Endothelial cell of umbilical vein (primary cell): ENCODE data around the gene ERBB4. TPM values are rescaled to one million over a fixed set of nuclear protein-coding genes. Genes with fewer than 3 reads are reported as not detected.

Source experiments
- Bru-seq: library from RNA; stranded (reverse); fragments of 400-500 nt; gene quantifications from one replicate; lab custom pipeline; 2021; lab: Mats Ljungman, UMichigan
- BruChase-seq, 2 experiments: library from RNA; stranded (reverse); fragments of 400-500 nt; gene quantifications; one replicate each; lab custom pipeline; 2021; lab: Mats Ljungman, UMichigan
- BruUV-seq: library from RNA; stranded (reverse); fragments of 400-500 nt; replicated peaks from 2 replicates; lab custom pipeline; 2021; lab: Mats Ljungman, UMichigan
- CTCF ChIA-PET: fragments of 300-600, 350-600 bp; sonication (Branson Sonifier 250); formaldehyde crosslinking; loops from one replicate; lab custom pipeline; 2021; ENCODE audit warnings: antibody characterized with exemption, inconsistent platforms; lab: Charles Lee
- POLR2A ChIA-PET: fragments of 300-600, 350-600 bp; sonication (Branson Sonifier 250); formaldehyde crosslinking; loops from one replicate; lab custom pipeline; 2021; ENCODE audit warnings: antibody characterized with exemption, inconsistent platforms; lab: Charles Lee
- DNase-seq: peaks from one replicate; pipeline ENCODE4 v3.0.0-alpha.2; 2011; ENCODE audit warnings: low read depth, low spot score
- FAIRE-seq: peaks from 2 replicates; lab custom pipeline; 2011; peaks lifted over from hg19 to GRCh38; lab: Jason Lieb, UNC
- H2AFZ ChIP-seq: 2 replicates; pipeline ENCODE4 v1.6.0; 2012; ENCODE audit warnings: low read depth, low read length, control low read depth, inconsistent platforms
- H3K27ac ChIP-seq: 2 replicates; pipeline ENCODE4 v1.5.1; 2011; ENCODE audit warnings: low read depth, mild to moderate bottlenecking, control low read depth, low read length, moderate library complexity; ENCODE audit not compliant: insufficient read depth
- H3K27me3 ChIP-seq, 2 experiments: 2 replicates each; pipeline versions ENCODE4 v1.6.0 to v1.6.1; 2011; ENCODE audit warnings: low read length in 2 of 2, mixed read lengths in 1 of 2; ENCODE audit not compliant: control insufficient read depth in 2 of 2, insufficient read depth in 2 of 2
- H3K36me3 ChIP-seq, 2 experiments: 2 replicates in 1 of 2; 3 replicates in 1 of 2; pipeline ENCODE4 v1.5.1; 2011; ENCODE audit warnings: low read length in 2 of 2, mild to moderate bottlenecking in 1 of 2, moderate library complexity in 1 of 2; ENCODE audit not compliant: control insufficient read depth in 2 of 2, insufficient read depth in 2 of 2; ENCODE audit errors: extremely low read depth in 1 of 2
- H3K4me1 ChIP-seq: 3 replicates; pipeline ENCODE4 v1.5.1; 2011; ENCODE audit warnings: mild to moderate bottlenecking, low read length; ENCODE audit not compliant: control insufficient read depth, insufficient read depth; ENCODE audit errors: extremely low read depth
- H3K4me2 ChIP-seq: 2 replicates; pipeline ENCODE4 v1.6.1; 2011; ENCODE audit warnings: low read length, control low read depth, mixed read lengths; ENCODE audit not compliant: insufficient read depth
- H3K4me3 ChIP-seq, 3 experiments: fragments of 200-600 bp in 1 of 3; sonication (generic), shearing (Covaris generic) in 1 of 3; replicated peaks in 1 of 3; 2 replicates each; pipeline ENCODE4 v1.5.1; 2011 to 2016; ENCODE audit warnings: control low read depth in 3 of 3, low read length in 3 of 3, mild to moderate bottlenecking in 2 of 3, inconsistent platforms in 1 of 3, low read depth in 1 of 3, moderate library complexity in 1 of 3; ENCODE audit not compliant: insufficient read depth in 1 of 3
- H3K79me2 ChIP-seq: 2 replicates; pipeline ENCODE4 v1.6.0; 2012; ENCODE audit warnings: low read length, inconsistent platforms; ENCODE audit not compliant: control insufficient read depth, insufficient read depth
- H3K9ac ChIP-seq: replicated peaks from 2 replicates; pipeline ENCODE3; 2011; ENCODE audit warnings: low read length, control low read depth; ENCODE audit not compliant: insufficient read depth; ENCODE audit errors: extremely low read depth
- H3K9me1 ChIP-seq: replicated peaks from 3 replicates; pipeline ENCODE4 v1.6.0; 2011; ENCODE audit warnings: mild to moderate bottlenecking, low read length; ENCODE audit not compliant: control insufficient read depth, insufficient read depth; ENCODE audit errors: extremely low read depth
- H3K9me3 ChIP-seq: replicated peaks from 2 replicates; pipeline ENCODE4 v1.5.1; 2012; ENCODE audit warnings: low read length, inconsistent platforms; ENCODE audit not compliant: control insufficient read depth, insufficient read depth
- H4K20me1 ChIP-seq: replicated peaks from 2 replicates; pipeline ENCODE3; 2011; ENCODE audit warnings: mild to moderate bottlenecking, low read length; ENCODE audit not compliant: control insufficient read depth, insufficient read depth; ENCODE audit errors: extremely low read depth
- EZH2 ChIP-seq: IDR thresholded peaks from 2 replicates; pipeline ENCODE4 v1.6.1; 2012; ENCODE audit warnings: borderline replicate concordance, low read depth, mild to moderate bottlenecking, moderate library complexity, low read length, inconsistent platforms; ENCODE audit not compliant: severe bottlenecking
- FOS ChIP-seq: IDR thresholded peaks from 2 replicates; pipeline ENCODE4 v1.6.1; 2011; ENCODE audit warnings: mild to moderate bottlenecking, low read length, moderate library complexity, borderline replicate concordance; ENCODE audit not compliant: insufficient read depth
- GATA2 ChIP-seq: IDR thresholded peaks from 2 replicates; pipeline ENCODE4 v1.7.0; 2011; ENCODE audit warnings: low read depth, mild to moderate bottlenecking, moderate library complexity, mixed read lengths, low read length; ENCODE audit not compliant: insufficient read length, insufficient read depth
- JUN ChIP-seq: IDR thresholded peaks from 2 replicates; pipeline ENCODE4 v1.6.1; 2011; ENCODE audit warnings: borderline replicate concordance, low read depth; ENCODE audit not compliant: insufficient read length, insufficient read depth
- MYC ChIP-seq: IDR thresholded peaks from one replicate; pipeline ENCODE4 v1.6.1; 2011; ENCODE audit warnings: mild to moderate bottlenecking, low read depth, low read length
- POLR2A ChIP-seq: IDR thresholded peaks from 2 replicates; pipeline ENCODE4 v1.6.1; 2012; ENCODE audit warnings: low read depth, mild to moderate bottlenecking, control low read depth, low read length
- POLR2AphosphoS5 ChIP-seq: IDR thresholded peaks from 2 replicates; pipeline ENCODE4 v1.6.1; 2012; ENCODE audit warnings: low read depth, mild to moderate bottlenecking, control low read depth, low read length, moderate library complexity; ENCODE audit not compliant: insufficient read depth
- dilution Hi-C: fragments of 300-500 bp; cut with MboI; formaldehyde crosslinking; loops from one replicate; pipeline ENCODE4 v1.15.0; 2019; ENCODE audit warnings: low sequenced_read_pairs; ENCODE audit not compliant: extremely low pct_ligation_motif_present
- intact Hi-C: fragments of 100-400 bp; cut with micrococcal nuclease; formaldehyde crosslinking; loops from one replicate; pipeline ENCODE4 v1.10.0; 2022
- long read RNA-seq: library from polyadenylated mRNA; stranded (forward); transcript quantifications from one replicate; pipeline ENCODE4 v2.0.0, GENCODE V29; 2021
- polyA minus RNA-seq, 3 experiments: library from RNA; depleted of rRNA, polyadenylated mRNA; stranded (reverse); fragments of >200 nt; gene quantifications; 1 replicate in 1 of 3; 2 replicates in 2 of 3; pipeline ENCODE4 v1.2.3, GENCODE V29; 2011
- polyA plus RNA-seq, 4 experiments: library from polyadenylated mRNA; depleted of rRNA in 3 of 4; stranded (reverse) in 3 of 4; unstranded in 1 of 4; fragments of >200 nt; gene quantifications; 2 replicates each; pipeline versions ENCODE4 v1.2.1 to v1.2.3, GENCODE V29; 2011 to 2012; ENCODE audit warnings: missing spikeins in 1 of 4
- total RNA-seq: library from RNA; stranded (reverse); gene quantifications from 2 replicates; pipeline ENCODE4 v1.2.3, GENCODE V29; 2021
- TF ChIP-seq, protein P1 (sequence below): IDR thresholded peaks from 2 replicates; pipeline ENCODE4 v1.6.1; 2011; ENCODE audit not compliant: insufficient read depth, insufficient read length
- TF ChIP-seq, protein P2 (sequence below), 2 donors: IDR thresholded peaks; 1 replicate in 1 of 2; 2 replicates in 1 of 2; pipeline ENCODE4 v1.5.1; 2011; ENCODE audit warnings: low read length in 2 of 2, mild to moderate bottlenecking in 2 of 2, moderate library complexity in 2 of 2, control low read depth in 1 of 2, inconsistent platforms in 1 of 2, low read depth in 1 of 2; ENCODE audit not compliant: insufficient read depth in 1 of 2; ENCODE audit errors: extremely low read depth in 1 of 2

The ERBB4 gene
- total RNA-seq (0.27 and 0.74 TPM in 2 replicates), polyA plus RNA-seq (0.01 and 0.03 TPM in 2 replicates), polyA minus RNA-seq (0.36 and 0.55 TPM in 2 replicates), Bru-seq, nascent RNA (percentile 12 among the genes with signal in this experiment), BruChase-seq, experiment 1, labeled RNA remaining after a 6-hour chase (percentile 16 among the genes with signal in this experiment), BruChase-seq, experiment 2, labeled RNA remaining after a 2-hour chase (percentile 25 among the genes with signal in this experiment)
- polyA plus RNA-seq (2011; cell fraction: cytosol; rRNA removed): under 0.01 and 0.07 TPM in 2 replicates
- polyA plus RNA-seq (2011; cell fraction: nucleus; rRNA removed): 0.04 and 0.13 TPM in 2 replicates
- polyA plus RNA-seq (2012): 0.03 and 0.08 TPM in 2 replicates
- 0.51 TPM for polyA minus RNA-seq (2011; cell fraction: cytosol; rRNA and poly(A)+ RNA removed)
- polyA minus RNA-seq (2011; cell fraction: nucleus; rRNA and poly(A)+ RNA removed): 0.24 and 0.58 TPM in 2 replicates
- long read RNA-seq: 0 reads

DNA sequence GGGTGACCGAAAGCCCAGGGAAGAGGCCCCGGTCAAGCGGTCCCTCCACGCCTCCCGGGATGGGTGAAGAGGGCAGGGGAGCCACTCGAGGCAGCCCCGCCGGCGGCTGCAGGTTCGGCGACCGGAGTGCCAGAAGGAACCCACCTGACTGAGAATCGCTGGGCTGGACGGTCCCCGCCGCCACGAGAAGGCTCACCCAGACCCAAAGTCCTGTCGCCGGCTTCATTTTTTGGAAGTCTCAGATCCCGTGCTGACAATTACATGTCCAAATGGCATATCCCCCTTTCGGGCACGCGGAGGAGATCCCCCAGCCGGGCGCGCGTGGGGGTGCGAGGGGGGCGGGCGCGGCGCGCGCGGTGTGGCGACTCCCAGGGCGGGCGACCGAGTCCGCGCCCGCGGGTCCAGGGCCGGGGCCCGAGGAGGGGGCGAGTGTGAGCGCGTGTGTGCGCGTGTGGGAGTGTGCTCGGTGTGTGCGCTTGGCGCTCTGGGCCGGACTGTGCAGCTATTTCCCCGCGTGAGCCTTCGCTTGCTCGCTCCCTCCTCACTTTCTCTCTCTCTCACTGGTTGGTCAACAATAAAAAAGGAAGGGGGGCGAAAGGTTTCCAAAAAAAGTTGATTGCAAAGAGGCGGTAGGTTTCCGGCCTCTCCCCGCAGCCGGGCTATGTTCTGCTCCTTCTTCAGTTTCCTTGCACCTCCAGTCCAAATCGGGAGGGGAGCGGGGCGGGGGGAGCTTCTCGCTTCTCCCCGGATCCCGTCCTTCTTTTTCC lies at the start of gene ERBB4:
ERBB4 (minus strand) TSS at position 498 of the 767 bp plus-strand sequence; CDS start at position 226, 272 bp downstream.
- intact Hi-C loops: loop anchor here (5.0 kb wide), 3 partner anchors 176 to 661 kb away; no protein-coding TSS in a partner anchor

DNA sequence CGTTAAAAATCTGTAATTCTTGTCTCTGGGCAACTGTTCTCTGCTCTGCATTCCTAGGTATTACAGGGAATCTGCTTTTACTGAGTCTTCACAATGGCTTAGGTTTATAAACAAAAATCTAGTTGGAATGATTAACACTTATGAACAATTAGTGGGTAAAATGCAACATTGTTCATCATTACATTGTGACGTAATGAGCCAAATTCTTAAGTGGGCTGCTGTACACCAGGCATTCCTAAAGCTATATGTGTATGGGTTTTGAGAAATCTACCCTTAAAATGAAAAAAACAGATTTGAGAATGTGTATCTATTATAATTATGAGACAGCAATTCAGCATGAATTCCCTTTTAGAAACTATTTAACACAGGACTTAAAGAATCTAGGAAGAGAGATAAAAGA lies 41.5 kb upstream of the ERBB4 start:
- H3K36me3 ChIP-seq: no peaks in the 10 kb centered on the region
- dilution Hi-C loops (no loop called here), intact Hi-C loops (no loop called here)
- H3K4me3 ChIP-seq: no peak overlapping the region
- H3K27me3 ChIP-seq: no peaks in the 10 kb centered on the region
- H3K9me3 ChIP-seq: no peaks in the 10 kb centered on the region
- H3K4me1 ChIP-seq: no peaks in the 10 kb centered on the region
- H3K27ac ChIP-seq: no peak overlapping the region
- CTCF ChIA-PET: no interaction called here
- no peaks in the 10 kb centered on the region for H3K79me2 ChIP-seq
- TF ChIP-seq EZH2 (no peak), MYC (no peak), POLR2A (no peak), GATA2 (no peak), FOS (no peak), JUN (no peak), POLR2AphosphoS5 (no peak)
- TF ChIP-seq, protein P1, sequence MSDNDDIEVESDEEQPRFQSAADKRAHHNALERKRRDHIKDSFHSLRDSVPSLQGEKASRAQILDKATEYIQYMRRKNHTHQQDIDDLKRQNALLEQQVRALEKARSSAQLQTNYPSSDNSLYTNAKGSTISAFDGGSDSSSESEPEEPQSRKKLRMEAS: no peak
- TF ChIP-seq, protein P2, sequence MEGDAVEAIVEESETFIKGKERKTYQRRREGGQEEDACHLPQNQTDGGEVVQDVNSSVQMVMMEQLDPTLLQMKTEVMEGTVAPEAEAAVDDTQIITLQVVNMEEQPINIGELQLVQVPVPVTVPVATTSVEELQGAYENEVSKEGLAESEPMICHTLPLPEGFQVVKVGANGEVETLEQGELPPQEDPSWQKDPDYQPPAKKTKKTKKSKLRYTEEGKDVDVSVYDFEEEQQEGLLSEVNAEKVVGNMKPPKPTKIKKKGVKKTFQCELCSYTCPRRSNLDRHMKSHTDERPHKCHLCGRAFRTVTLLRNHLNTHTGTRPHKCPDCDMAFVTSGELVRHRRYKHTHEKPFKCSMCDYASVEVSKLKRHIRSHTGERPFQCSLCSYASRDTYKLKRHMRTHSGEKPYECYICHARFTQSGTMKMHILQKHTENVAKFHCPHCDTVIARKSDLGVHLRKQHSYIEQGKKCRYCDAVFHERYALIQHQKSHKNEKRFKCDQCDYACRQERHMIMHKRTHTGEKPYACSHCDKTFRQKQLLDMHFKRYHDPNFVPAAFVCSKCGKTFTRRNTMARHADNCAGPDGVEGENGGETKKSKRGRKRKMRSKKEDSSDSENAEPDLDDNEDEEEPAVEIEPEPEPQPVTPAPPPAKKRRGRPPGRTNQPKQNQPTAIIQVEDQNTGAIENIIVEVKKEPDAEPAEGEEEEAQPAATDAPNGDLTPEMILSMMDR (IDR thresholded peaks at IDR 0.05; ENCODE audit: extremely low read depth in 1 of 2, insufficient read depth in 1 of 2, low read depth in 1 of 2, low read length in 2 of 2): no peak
- FAIRE-seq (no peak), DNase-seq (no peak)
- no peaks in the 10 kb centered on the region for H3K9me1 ChIP-seq
- no peak overlapping the region for H2AFZ ChIP-seq
- H3K9ac ChIP-seq: no peak overlapping the region
- POLR2A ChIA-PET: no interaction called here
- no TSS peak for BruUV-seq
- H3K4me2 ChIP-seq: no peak overlapping the region
- H4K20me1 ChIP-seq: no peaks in the 10 kb centered on the region

More for the DNA sequence above, at the start of gene ERBB4:
- H3K9me1 ChIP-seq: no peaks in the 10 kb centered on the region
- peak within 1 kb of the TSS; percentile 60 for H3K4me2 ChIP-seq
- TF ChIP-seq EZH2: peak; percentile 4
- TF ChIP-seq, protein P1: no peak
- H3K9me3 ChIP-seq: no peaks in the 10 kb centered on the region
- H3K4me1 ChIP-seq: peaks cover 18% of the 10 kb centered on the region
- BruUV-seq: no TSS peak
- POLR2A ChIA-PET: no interaction called here
- no peak within 1 kb of the TSS for H3K27ac ChIP-seq
- FAIRE-seq (no peak), DNase-seq (no peak)
- dilution Hi-C loops: no loop called here
- peak within 1 kb of the TSS; percentile 97 for H2AFZ ChIP-seq
- no peaks in the 10 kb centered on the region for H4K20me1 ChIP-seq
- H3K27me3 ChIP-seq: peaks cover 14 to 31% of the 10 kb centered on the region in 2 experiments
- H3K4me3 ChIP-seq: peak within 1 kb of the TSS; percentile 39 to 88 (median 86)
- no peaks in the 10 kb centered on the region for H3K79me2 ChIP-seq
- H3K9ac ChIP-seq: peak within 1 kb of the TSS; percentile 6
- CTCF ChIA-PET: interaction anchor here (0.9 to 2.2 kb wide), 9 partner anchors 9 to 1083 kb away, joined by 3 to 7 read pairs (median 5); no protein-coding TSS in a partner anchor
- no peaks in the 10 kb centered on the region for H3K36me3 ChIP-seq
